SU-DHL-6 (cell line): ENCODE results near the gene PDE3A.

Experiments used
- H2AFZ ChIP-seq: fragments of 200-600 bp; sonication (generic); 2 replicates; pipeline ENCODE4 v1.6.1; 2014; ENCODE audit warnings: low read depth, mild to moderate bottlenecking, moderate library complexity, mixed read lengths, antibody characterized with exemption, low read length; ENCODE audit not compliant: severe bottlenecking
- H3F3A ChIP-seq: fragments of 200-600 bp; shearing (Covaris generic); 2 replicates; pipeline ENCODE4 v1.6.0; 2016; ENCODE audit warnings: antibody characterized with exemption, mild to moderate bottlenecking; ENCODE audit not compliant: insufficient read depth
- H3K27ac ChIP-seq: fragments of 200-600 bp; sonication (generic); 2 replicates; pipeline ENCODE4 v1.5.1; 2016; ENCODE audit warnings: low read depth, mild to moderate bottlenecking, low read length, moderate library complexity, mixed read lengths
- H3K27me3 ChIP-seq: fragments of 200-600 bp; sonication (generic), shearing (Covaris generic); 2 replicates; pipeline ENCODE4 v1.6.0; 2014; ENCODE audit warnings: mild to moderate bottlenecking, low read length
- H3K36me3 ChIP-seq: fragments of 200-600 bp; sonication (generic); 2 replicates; pipeline ENCODE4 v1.6.1; 2014; ENCODE audit warnings: mild to moderate bottlenecking, low read length, mixed read lengths
- H3K4me2 ChIP-seq: fragments of 300-600, 200-600 bp; shearing (Covaris generic), sonication (generic); 2 replicates; pipeline ENCODE4 v1.6.0; 2014; ENCODE audit warnings: low read length, low read depth, mild to moderate bottlenecking; ENCODE audit not compliant: poor library complexity, severe bottlenecking
- H3K4me3 ChIP-seq: fragments of 200-600 bp; sonication (generic); 2 replicates; pipeline ENCODE4 v1.5.1; 2014; ENCODE audit warnings: antibody characterized with exemption, low read length, mild to moderate bottlenecking, mixed read lengths; ENCODE audit not compliant: insufficient read depth, poor library complexity, severe bottlenecking
- H3K79me2 ChIP-seq: fragments of 200-600 bp; sonication (generic); 2 replicates; pipeline ENCODE4 v1.6.1; 2014; ENCODE audit warnings: mild to moderate bottlenecking, low read length, moderate library complexity; ENCODE audit not compliant: insufficient read depth
- H3K9ac ChIP-seq: fragments of 200-600 bp; sonication (generic); 2 replicates; pipeline ENCODE4 v1.7.0; 2014; ENCODE audit warnings: mild to moderate bottlenecking, low read length
- H3K9me2 ChIP-seq: fragments of 200-600 bp; sonication (generic); replicated peaks from 2 replicates; pipeline ENCODE4 v1.6.1; 2014; ENCODE audit warnings: low read length; ENCODE audit not compliant: insufficient read depth
- H3K9me3 ChIP-seq: fragments of 200-600 bp; sonication (generic); 2 replicates; pipeline ENCODE4 v1.6.1; 2014; ENCODE audit warnings: low read length, mixed read lengths; ENCODE audit not compliant: insufficient read depth
- H4K20me1 ChIP-seq: fragments of 200-600 bp; sonication (generic); 2 replicates; pipeline ENCODE4 v1.6.1; 2014; ENCODE audit warnings: low read depth, mild to moderate bottlenecking, antibody characterized with exemption, low read length, moderate library complexity, mixed read lengths
- EZH2phosphoT487 ChIP-seq: fragments of 200-600 bp; sonication (generic), shearing (Covaris generic); conservative IDR thresholded peaks from 2 replicates; pipeline ENCODE4 v1.6.1; 2018; ENCODE audit warnings: mild to moderate bottlenecking, antibody characterized with exemption, low read length, moderate library complexity, mixed read lengths
- TF ChIP-seq, protein P1 (sequence below): fragments of 200-600 bp; sonication (generic); IDR thresholded peaks from one replicate; pipeline ENCODE4 v1.5.1; 2017; ENCODE audit warnings: antibody characterized with exemption, mild to moderate bottlenecking, low read length, moderate library complexity; ENCODE audit not compliant: insufficient read depth, poor library complexity, severe bottlenecking

The PDE3A gene

DNA sequence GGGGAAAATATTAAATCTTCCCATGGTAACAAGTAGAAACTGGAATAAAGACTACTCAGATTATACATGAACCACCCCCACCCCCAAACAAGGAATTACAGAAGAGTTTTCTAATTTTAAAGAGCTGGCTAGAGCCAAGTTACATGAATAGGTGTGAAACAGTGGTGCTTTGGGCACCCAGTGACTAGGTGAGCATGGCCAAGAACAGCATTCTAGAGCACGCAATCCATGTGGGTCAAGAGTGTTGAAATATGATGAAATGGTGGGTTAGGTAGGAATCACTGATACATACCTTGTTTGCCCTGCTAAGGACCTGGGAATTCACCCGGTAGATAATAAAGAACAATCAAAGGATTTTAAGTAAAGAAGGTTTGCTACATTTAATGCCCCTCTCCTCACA lies 208.7 kb downstream of the PDE3A start:
- Histone ChIP-seq H3K27me3 (no peaks in the 10 kb centered on the region), H3F3A (no peaks in the 10 kb centered on the region), H3K9me2 (no peaks in the 10 kb centered on the region; the same call in 1 of the 2 replicates), H3K9ac (no peak overlapping the region), H3K27ac (no peak overlapping the region), H3K36me3 (no peaks in the 10 kb centered on the region), H3K79me2 (no peaks in the 10 kb centered on the region), H2AFZ (no peak overlapping the region), H4K20me1 (no peaks in the 10 kb centered on the region), H3K4me3 (no peak overlapping the region), H3K4me2 (no peak overlapping the region), H3K9me3 (no peaks in the 10 kb centered on the region)
- TF ChIP-seq, protein P1, sequence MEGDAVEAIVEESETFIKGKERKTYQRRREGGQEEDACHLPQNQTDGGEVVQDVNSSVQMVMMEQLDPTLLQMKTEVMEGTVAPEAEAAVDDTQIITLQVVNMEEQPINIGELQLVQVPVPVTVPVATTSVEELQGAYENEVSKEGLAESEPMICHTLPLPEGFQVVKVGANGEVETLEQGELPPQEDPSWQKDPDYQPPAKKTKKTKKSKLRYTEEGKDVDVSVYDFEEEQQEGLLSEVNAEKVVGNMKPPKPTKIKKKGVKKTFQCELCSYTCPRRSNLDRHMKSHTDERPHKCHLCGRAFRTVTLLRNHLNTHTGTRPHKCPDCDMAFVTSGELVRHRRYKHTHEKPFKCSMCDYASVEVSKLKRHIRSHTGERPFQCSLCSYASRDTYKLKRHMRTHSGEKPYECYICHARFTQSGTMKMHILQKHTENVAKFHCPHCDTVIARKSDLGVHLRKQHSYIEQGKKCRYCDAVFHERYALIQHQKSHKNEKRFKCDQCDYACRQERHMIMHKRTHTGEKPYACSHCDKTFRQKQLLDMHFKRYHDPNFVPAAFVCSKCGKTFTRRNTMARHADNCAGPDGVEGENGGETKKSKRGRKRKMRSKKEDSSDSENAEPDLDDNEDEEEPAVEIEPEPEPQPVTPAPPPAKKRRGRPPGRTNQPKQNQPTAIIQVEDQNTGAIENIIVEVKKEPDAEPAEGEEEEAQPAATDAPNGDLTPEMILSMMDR = no peak
- TF ChIP-seq EZH2phosphoT487 = no peak

- Histone ChIP-seq H3K9me2 (no peaks in the 10 kb centered on the region; the same call in 1 of the 2 replicates), H3F3A (no peaks in the 10 kb centered on the region), H3K4me3 (no peak overlapping the region), H3K36me3 (no peaks in the 10 kb centered on the region), H2AFZ (no peak overlapping the region), H4K20me1 (no peaks in the 10 kb centered on the region), H3K9me3 (no peaks in the 10 kb centered on the region), H3K27me3 (no peaks in the 10 kb centered on the region), H3K4me2 (no peak overlapping the region), H3K79me2 (no peaks in the 10 kb centered on the region), H3K27ac (no peak overlapping the region), H3K9ac (no peak overlapping the region)
- TF ChIP-seq EZH2phosphoT487 = no peak
- TF ChIP-seq, protein P1 = no peak
These were observed 209.8 kb downstream of the PDE3A start for GRCh38 chr12:20578142-20578541.

DNA sequence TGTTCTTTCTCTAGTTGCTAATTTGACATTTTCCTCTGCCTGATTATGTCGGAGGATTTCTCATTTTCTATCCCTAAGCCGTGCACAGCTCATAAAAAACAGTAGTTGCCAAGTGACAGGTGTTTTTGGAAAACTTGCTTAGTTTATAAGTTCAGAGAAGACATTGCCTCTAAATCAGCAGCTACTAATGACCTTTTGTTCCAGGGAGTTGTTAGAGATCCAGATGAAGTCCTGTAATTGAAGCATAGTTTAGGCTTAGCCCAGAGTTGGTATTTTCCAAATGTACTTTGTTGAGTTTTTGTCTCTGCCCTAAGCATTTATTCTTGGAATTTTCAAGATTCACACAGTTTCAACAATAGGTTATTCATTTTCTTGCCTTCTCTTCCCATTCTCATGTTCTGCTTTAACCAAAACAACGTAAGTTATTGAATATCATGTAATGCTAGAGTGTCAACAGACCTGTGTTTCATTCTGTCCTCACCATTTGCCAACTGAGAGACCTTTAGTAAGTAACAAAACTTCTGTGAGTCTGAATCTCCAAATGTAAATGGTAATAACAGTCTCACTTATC lies 216.8 kb downstream of the PDE3A start:
- no peaks in the 10 kb centered on the region for H3K9me2 ChIP-seq
- H3F3A ChIP-seq = no peaks in the 10 kb centered on the region
- no peaks in the 10 kb centered on the region for H4K20me1 ChIP-seq
- H3K79me2 ChIP-seq = no peaks in the 10 kb centered on the region
- TF ChIP-seq, protein P1 = no peak
- no peaks in the 10 kb centered on the region for H3K9me3 ChIP-seq
- H3K9ac ChIP-seq = no peak overlapping the region
- no peaks in the 10 kb centered on the region for H3K27me3 ChIP-seq
- H3K4me2 ChIP-seq = no peak overlapping the region
- no peak overlapping the region for H3K27ac ChIP-seq
- no peak overlapping the region for H2AFZ ChIP-seq
- no peaks in the 10 kb centered on the region for H3K36me3 ChIP-seq
- no peak overlapping the region for H3K4me3 ChIP-seq

DNA sequence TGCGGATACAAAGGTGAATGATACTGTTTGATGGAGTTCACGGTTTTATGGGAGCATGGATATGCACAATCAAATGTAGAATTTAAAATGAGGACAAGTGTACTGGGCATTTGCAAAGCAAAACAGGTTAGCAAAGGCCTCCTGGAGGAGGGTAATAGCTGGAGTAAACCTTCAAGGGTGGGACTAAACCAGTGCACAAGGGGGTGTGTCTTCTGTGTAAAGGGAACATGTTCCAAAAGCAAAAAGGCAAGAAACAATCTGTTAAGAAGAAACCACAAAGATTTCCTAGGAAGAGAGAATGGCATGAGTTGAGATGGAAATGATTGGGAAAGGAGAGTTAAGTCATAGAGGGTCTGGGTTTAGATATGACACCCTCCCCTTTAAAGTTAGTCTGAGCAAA lies 217.6 kb downstream of the PDE3A start:
- H3K27me3 ChIP-seq = no peaks in the 10 kb centered on the region
- H4K20me1 ChIP-seq = no peaks in the 10 kb centered on the region
- no peaks in the 10 kb centered on the region for H3K79me2 ChIP-seq
- no peak overlapping the region for H3K9ac ChIP-seq
- H3K9me2 ChIP-seq = no peaks in the 10 kb centered on the region
- no peaks in the 10 kb centered on the region for H3K9me3 ChIP-seq
- no peak for TF ChIP-seq EZH2phosphoT487
- TF ChIP-seq, protein P1 = no peak
- no peaks in the 10 kb centered on the region for H3K36me3 ChIP-seq
- no peak overlapping the region for H3K4me3 ChIP-seq
- H2AFZ ChIP-seq = no peak overlapping the region
- no peak overlapping the region for H3K27ac ChIP-seq
- no peak overlapping the region for H3K4me2 ChIP-seq
- H3F3A ChIP-seq = no peaks in the 10 kb centered on the region
